Right lobe of liver (tissue), 4 donors: ENCODE measurements around the gene EFCAB3.

ENCODE experiments used
- CTCF ChIP-seq, 4 donors: fragments of 200-600 bp in 3 of 4; fragments of 450-650 bp in 1 of 4; IDR thresholded peaks; one replicate each; pipeline versions ENCODE4 v1.5.1 to v1.8.0; 2016 to 2022; ENCODE audit warnings: antibody characterized with exemption in 4 of 4, mild to moderate bottlenecking in 2 of 4
- POLR2A ChIP-seq: fragments of 450-650 bp; IDR thresholded peaks from one replicate; pipeline ENCODE4 v1.6.1; 2017; ENCODE audit warnings: antibody characterized with exemption, mild to moderate bottlenecking
- donor health status: DM: no; HTN: no; CAD: no.
- donor health status: DM: no; HTN: no; CAD: no.
- donor health status: DM: no; HTN: yes; CAD: no.

GRCh38 chr17:62351176-62351575 lies 29.2 kb upstream of the EFCAB3 start:
- TF ChIP-seq CTCF (IDR thresholded peaks at IDR 0.05) (no peak), POLR2A (no peak)
